Measurements from ENCODE around the gene FNDC3A.

The FNDC3A gene

GRCh38 chr13:48975856-48976575 lies at the start of gene FNDC3A:
FNDC3A (plus strand) TSS chr13:48975912; CDS start chr13:49006191, 30,279 bp downstream.
- DNase-seq, result peak; percentile 97

GRCh38 chr13:48928757-48929430 lies 46.8 kb upstream of the FNDC3A start:
- DNase-seq, result no peak

- no peak for DNase-seq
Measured at GRCh38 chr13:48930918-48931317, 44.8 kb upstream of the FNDC3A start.

- DNase-seq, result no peak
Measured at GRCh38 chr13:48938308-48938943, 37.3 kb upstream of the FNDC3A start.

GRCh38 chr13:48939728-48940127 lies 36.0 kb upstream of the FNDC3A start:
- DNase-seq, result no peak

- no peak for DNase-seq
Measured at GRCh38 chr13:48942131-48942530, 33.6 kb upstream of the FNDC3A start.

GRCh38 chr13:48944221-48944620 lies 31.5 kb upstream of the FNDC3A start:
- no peak for DNase-seq

- no peak for DNase-seq
Measured at GRCh38 chr13:48945626-48946025, 30.1 kb upstream of the FNDC3A start.

GRCh38 chr13:48946163-48946562 lies 29.5 kb upstream of the FNDC3A start:
- DNase-seq, result no peak

GRCh38 chr13:48949566-48950500 lies 25.9 kb upstream of the FNDC3A start:
- no peak for DNase-seq

GRCh38 chr13:48950501-48950875 lies 25.2 kb upstream of the FNDC3A start:
- no peak for DNase-seq

GRCh38 chr13:48954081-48954480 lies 21.6 kb upstream of the FNDC3A start:
- no peak for DNase-seq

GRCh38 chr13:48955536-48955935 lies 20.2 kb upstream of the FNDC3A start:
- no peak for DNase-seq

GRCh38 chr13:48961379-48961778 lies 14.3 kb upstream of the FNDC3A start:
- no peak for DNase-seq

- no peak for DNase-seq
Measured at GRCh38 chr13:48962281-48962680, 13.4 kb upstream of the FNDC3A start.

GRCh38 chr13:48965736-48966135 lies 10.0 kb upstream of the FNDC3A start:
- no peak for DNase-seq

GRCh38 chr13:48969685-48970084 lies 6.0 kb upstream of the FNDC3A start:
- DNase-seq, result no peak

GRCh38 chr13:48973845-48974431 lies 1.8 kb upstream of the FNDC3A start:
- DNase-seq, result no peak

- peak; percentile 12 for DNase-seq
Measured at GRCh38 chr13:48975101-48975855, 434 bp upstream of the FNDC3A start.

- no peak for DNase-seq
Measured at GRCh38 chr13:48976576-48977285, 1.0 kb downstream of the FNDC3A start.

GRCh38 chr13:48977286-48977625 lies 1.5 kb downstream of the FNDC3A start:
- DNase-seq, result peak; percentile 15

All from suppressor macrophage treated with lipopolysaccharide for 4 hours (primary cell).